GM18867 (cell line): ENCODE results near the gene HRC.
"Not testable (repeated sequence)": the region's sequence is repeated elsewhere in the genome, so short reads cannot be mapped to it uniquely, and the experiment has no call there.

Source experiments
- ATAC-seq: cut with Tn5 transposase; IDR thresholded peaks from one replicate; pipeline ENCODE4 v1.9.1; 2021; ENCODE audit warnings: mild to moderate bottlenecking, moderate library complexity; ENCODE audit not compliant: unreplicated experiment

The HRC gene

GRCh38 chr19:49161987-49162386 is 6.8 kb upstream of the HRC start:
- ATAC-seq: no peak

GRCh38 chr19:49160450-49161189 is 5.4 kb upstream of the HRC start:
- ATAC-seq: no peak

- ATAC-seq: no peak
Measured at GRCh38 chr19:49157445-49158224, 2.4 kb upstream of the HRC start, which contains the start of gene TRPM4. TRPM4 (plus strand) TSS chr19:49157792; CDS start chr19:49157867, 75 bp downstream.

- no peak for ATAC-seq
Measured at GRCh38 chr19:49155820-49156346, 687 bp upstream of the HRC start.

- ATAC-seq: no peak
Measured at GRCh38 chr19:49154279-49154678, 917 bp downstream of the HRC start.

- ATAC-seq: no peak
Measured at GRCh38 chr19:49153167-49153809, 1.9 kb downstream of the HRC start.

GRCh38 chr19:49152119-49152550 is 3.1 kb downstream of the HRC start:
- ATAC-seq: no peak

- no peak for ATAC-seq
Measured at GRCh38 chr19:49151267-49152118, 3.7 kb downstream of the HRC start.

- ATAC-seq: no peak
Measured at GRCh38 chr19:49150944-49151243, 4.3 kb downstream of the HRC start.

- no peak for ATAC-seq
Measured at GRCh38 chr19:49150106-49150943, 4.9 kb downstream of the HRC start.

GRCh38 chr19:49149652-49150105 is 5.5 kb downstream of the HRC start:
- no peak for ATAC-seq

GRCh38 chr19:49148784-49149651 is 6.2 kb downstream of the HRC start:
- no peak for ATAC-seq

- no peak for ATAC-seq
Measured at GRCh38 chr19:49148044-49148682, 7.0 kb downstream of the HRC start.

GRCh38 chr19:49146408-49146770 is 8.8 kb downstream of the HRC start:
- not testable (repeated sequence) for ATAC-seq

GRCh38 chr19:49145573-49146407 is 9.4 kb downstream of the HRC start:
- no peak for ATAC-seq

GRCh38 chr19:49142866-49143335 is 12.3 kb downstream of the HRC start:
- no peak for ATAC-seq

GRCh38 chr19:49141352-49141751 is 13.8 kb downstream of the HRC start:
- ATAC-seq: no peak
